ENCODE measurements around the gene CCDC40. TPM values are rescaled to one million over a fixed set of nuclear protein-coding genes. Genes with fewer than 3 reads are reported as not detected.

The CCDC40 gene
- total and polyA plus RNA-seq, 2 donors (not counting 1 experiment from before 2014, with no cell fraction given) = 0.53 to 1.5 TPM

DNA sequence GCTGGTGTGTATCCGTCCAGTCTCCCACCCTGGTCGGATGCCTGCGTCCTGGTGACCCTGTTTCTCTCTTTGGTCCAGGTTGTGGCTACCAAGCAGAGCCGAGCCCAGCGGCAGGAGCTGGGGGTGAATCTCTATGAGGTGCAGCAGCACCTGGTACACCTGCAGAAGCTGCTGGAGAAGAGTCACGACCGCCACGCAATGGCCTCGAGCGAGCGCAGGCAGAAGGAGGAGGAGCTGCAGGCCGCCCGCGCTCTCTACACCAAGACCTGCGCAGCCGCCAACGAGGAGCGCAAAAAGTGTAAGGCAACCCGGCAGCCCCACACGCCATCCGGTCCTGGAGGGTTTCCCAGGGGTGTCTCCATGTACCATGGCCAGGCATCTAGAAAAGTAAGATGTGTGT lies 13.5 kb downstream of the CCDC40 start:
- Histone ChIP-seq H3K9me3 (ENCODE audit: control insufficient read depth, insufficient read depth, low read depth, low read length) (no peaks in the 10 kb centered on the region), H3K9ac (ENCODE audit: insufficient read depth, low read length) (no peak overlapping the region), H3K79me2 (ENCODE audit: control insufficient read depth, insufficient read depth, low read length) (no peaks in the 10 kb centered on the region), H3K27ac (ENCODE audit: insufficient read depth, low read length) (no peak overlapping the region), H2AFZ (ENCODE audit: low read length) (no peak overlapping the region), H3K36me3 (ENCODE audit: control insufficient read depth, insufficient read depth, low read length) (no peaks in the 10 kb centered on the region), H3K4me3 (replicated peaks in 1 of 4; ENCODE audit: control extremely low read depth in 1 of 4, insufficient read depth in 1 of 4, low read depth in 3 of 4, low read length in 4 of 4) (no peak overlapping the region), H3K27me3 (ENCODE audit: control insufficient read depth, insufficient read depth, low read length) (no peaks in the 10 kb centered on the region), H3K4me2 (ENCODE audit: extremely low read depth, insufficient read depth, low read length) (no peak overlapping the region), H3K4me1 (ENCODE audit: control insufficient read depth, extremely low read depth, insufficient read depth, low read length) (no peaks in the 10 kb centered on the region), H4K20me1 (ENCODE audit: control insufficient read depth, extremely low read depth, insufficient read depth, low read length) (no peaks in the 10 kb centered on the region)
- DNase-seq (ENCODE audit: low read depth in 2 of 2) = no peak
- no peak for TF ChIP-seq EZH2 (IDR thresholded peaks at IDR 0.05; ENCODE audit: low read length, missing control alignments)
- TF ChIP-seq, protein P1, sequence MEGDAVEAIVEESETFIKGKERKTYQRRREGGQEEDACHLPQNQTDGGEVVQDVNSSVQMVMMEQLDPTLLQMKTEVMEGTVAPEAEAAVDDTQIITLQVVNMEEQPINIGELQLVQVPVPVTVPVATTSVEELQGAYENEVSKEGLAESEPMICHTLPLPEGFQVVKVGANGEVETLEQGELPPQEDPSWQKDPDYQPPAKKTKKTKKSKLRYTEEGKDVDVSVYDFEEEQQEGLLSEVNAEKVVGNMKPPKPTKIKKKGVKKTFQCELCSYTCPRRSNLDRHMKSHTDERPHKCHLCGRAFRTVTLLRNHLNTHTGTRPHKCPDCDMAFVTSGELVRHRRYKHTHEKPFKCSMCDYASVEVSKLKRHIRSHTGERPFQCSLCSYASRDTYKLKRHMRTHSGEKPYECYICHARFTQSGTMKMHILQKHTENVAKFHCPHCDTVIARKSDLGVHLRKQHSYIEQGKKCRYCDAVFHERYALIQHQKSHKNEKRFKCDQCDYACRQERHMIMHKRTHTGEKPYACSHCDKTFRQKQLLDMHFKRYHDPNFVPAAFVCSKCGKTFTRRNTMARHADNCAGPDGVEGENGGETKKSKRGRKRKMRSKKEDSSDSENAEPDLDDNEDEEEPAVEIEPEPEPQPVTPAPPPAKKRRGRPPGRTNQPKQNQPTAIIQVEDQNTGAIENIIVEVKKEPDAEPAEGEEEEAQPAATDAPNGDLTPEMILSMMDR (conservative IDR thresholded peaks at IDR 0.05 in 1 of 2, IDR thresholded peaks at IDR 0.05 in 1 of 2; ENCODE audit: low read depth in 1 of 2, low read length in 2 of 2) = no peak

DNA sequence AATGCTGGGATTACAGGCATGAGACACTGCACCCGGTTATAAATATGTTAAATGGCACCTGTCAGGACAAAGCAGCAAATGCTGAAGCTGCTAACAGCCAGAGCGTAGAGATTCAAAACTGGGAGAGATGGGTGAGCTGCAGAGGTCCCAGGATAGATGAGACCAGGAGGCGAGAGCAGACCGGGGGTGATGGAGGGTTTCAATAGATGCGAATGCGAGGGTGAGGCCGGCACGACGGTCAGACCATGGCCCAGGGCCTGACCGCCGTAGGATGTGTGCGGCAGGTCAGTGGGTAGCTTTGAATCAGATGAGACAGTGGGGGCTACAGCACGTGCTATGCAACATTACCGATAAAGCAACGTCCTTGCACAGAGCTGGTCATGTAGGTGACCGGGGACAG lies 14.3 kb downstream of the CCDC40 start:
- Histone ChIP-seq H3K4me3 (replicated peaks in 1 of 4; ENCODE audit: control extremely low read depth in 1 of 4, insufficient read depth in 1 of 4, low read depth in 3 of 4, low read length in 4 of 4) (no peak overlapping the region), H2AFZ (ENCODE audit: low read length) (no peak overlapping the region), H3K4me1 (ENCODE audit: control insufficient read depth, extremely low read depth, insufficient read depth, low read length) (no peaks in the 10 kb centered on the region), H3K36me3 (ENCODE audit: control insufficient read depth, insufficient read depth, low read length) (no peaks in the 10 kb centered on the region), H3K79me2 (ENCODE audit: control insufficient read depth, insufficient read depth, low read length) (no peaks in the 10 kb centered on the region), H3K9ac (ENCODE audit: insufficient read depth, low read length) (no peak overlapping the region), H4K20me1 (ENCODE audit: control insufficient read depth, extremely low read depth, insufficient read depth, low read length) (no peaks in the 10 kb centered on the region), H3K27ac (ENCODE audit: insufficient read depth, low read length) (no peak overlapping the region), H3K9me3 (ENCODE audit: control insufficient read depth, insufficient read depth, low read depth, low read length) (no peaks in the 10 kb centered on the region), H3K4me2 (ENCODE audit: extremely low read depth, insufficient read depth, low read length) (no peak overlapping the region), H3K27me3 (ENCODE audit: control insufficient read depth, insufficient read depth, low read length) (no peaks in the 10 kb centered on the region)
- no peak for TF ChIP-seq EZH2 (IDR thresholded peaks at IDR 0.05; ENCODE audit: low read length, missing control alignments)
- TF ChIP-seq, protein P1 (conservative IDR thresholded peaks at IDR 0.05 in 1 of 2, IDR thresholded peaks at IDR 0.05 in 1 of 2; ENCODE audit: low read depth in 1 of 2, low read length in 2 of 2) = no peak
- DNase-seq (ENCODE audit: low read depth in 2 of 2) = no peak

DNA sequence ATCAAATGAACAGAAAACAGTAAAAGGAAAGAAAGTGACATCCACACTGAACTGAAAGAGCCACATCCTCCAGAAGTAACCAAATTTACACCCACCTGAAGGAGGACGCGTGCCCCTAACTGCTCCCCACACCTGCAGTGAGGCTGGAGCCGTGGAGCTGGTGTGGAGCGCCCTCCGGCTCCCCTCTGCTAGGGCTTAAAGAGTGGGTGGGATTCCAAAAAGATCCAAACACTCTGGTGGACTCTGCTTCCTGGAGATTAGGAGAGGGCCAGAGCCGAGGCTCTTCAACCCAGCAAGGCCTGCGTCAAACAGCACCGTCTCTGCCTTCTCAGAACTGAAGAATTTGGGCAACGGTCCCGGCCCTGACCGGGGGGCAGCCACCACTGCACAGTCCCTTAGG lies 15.2 kb downstream of the CCDC40 start:
- no peaks in the 10 kb centered on the region for H4K20me1 ChIP-seq (ENCODE audit: control insufficient read depth, extremely low read depth, insufficient read depth, low read length)
- no peak overlapping the region for H3K27ac ChIP-seq (ENCODE audit: insufficient read depth, low read length)
- no peak overlapping the region for H2AFZ ChIP-seq (ENCODE audit: low read length)
- DNase-seq (ENCODE audit: low read depth in 2 of 2) = no peak
- no peaks in the 10 kb centered on the region for H3K79me2 ChIP-seq (ENCODE audit: control insufficient read depth, insufficient read depth, low read length)
- TF ChIP-seq, protein P1 (conservative IDR thresholded peaks at IDR 0.05 in 1 of 2, IDR thresholded peaks at IDR 0.05 in 1 of 2; ENCODE audit: low read depth in 1 of 2, low read length in 2 of 2) = no peak
- no peak for TF ChIP-seq EZH2 (IDR thresholded peaks at IDR 0.05; ENCODE audit: low read length, missing control alignments)
- H3K9me3 ChIP-seq (ENCODE audit: control insufficient read depth, insufficient read depth, low read depth, low read length) = no peaks in the 10 kb centered on the region
- no peaks in the 10 kb centered on the region for H3K27me3 ChIP-seq (ENCODE audit: control insufficient read depth, insufficient read depth, low read length)
- no peaks in the 10 kb centered on the region for H3K36me3 ChIP-seq (ENCODE audit: control insufficient read depth, insufficient read depth, low read length)
- H3K4me2 ChIP-seq (ENCODE audit: extremely low read depth, insufficient read depth, low read length) = no peak overlapping the region
- H3K4me1 ChIP-seq (ENCODE audit: control insufficient read depth, extremely low read depth, insufficient read depth, low read length) = no peaks in the 10 kb centered on the region
- no peak overlapping the region for H3K9ac ChIP-seq (ENCODE audit: insufficient read depth, low read length)
- no peak overlapping the region for H3K4me3 ChIP-seq (replicated peaks in 1 of 4; ENCODE audit: control extremely low read depth in 1 of 4, insufficient read depth in 1 of 4, low read depth in 3 of 4, low read length in 4 of 4)

All from fibroblast of lung (primary cell).